Measurements from ENCODE around the gene AAR2.

Gene AAR2

GRCh38 chr20:36279776-36280175 is 43.5 kb downstream of the AAR2 start:
- no peak for DNase-seq (ENCODE audit: low read depth)

- no peak for DNase-seq (ENCODE audit: low read depth)
These were observed 45.6 kb downstream of the AAR2 start for GRCh38 chr20:36281785-36282380.

- no peak for DNase-seq (ENCODE audit: low read depth)
These were observed 48.5 kb downstream of the AAR2 start for GRCh38 chr20:36284751-36285150.

GRCh38 chr20:36285746-36286447 is 49.6 kb downstream of the AAR2 start:
- DNase-seq (ENCODE audit: low read depth): no peak

- no peak for DNase-seq (ENCODE audit: low read depth)
These were observed 61.4 kb downstream of the AAR2 start for GRCh38 chr20:36297656-36298055.

- no peak for DNase-seq (ENCODE audit: low read depth)
These were observed 61.8 kb downstream of the AAR2 start for GRCh38 chr20:36298061-36298460.

GRCh38 chr20:36298795-36299339 is 62.6 kb downstream of the AAR2 start:
- no peak for DNase-seq (ENCODE audit: low read depth)

- DNase-seq (ENCODE audit: low read depth): no peak
These were observed 63.2 kb downstream of the AAR2 start for GRCh38 chr20:36299459-36299858.

GRCh38 chr20:36301359-36302119 is 65.3 kb downstream of the AAR2 start:
- DNase-seq (ENCODE audit: low read depth): no peak

GRCh38 chr20:36303020-36303595 is 66.8 kb downstream of the AAR2 start:
- no peak for DNase-seq (ENCODE audit: low read depth)

- no peak for DNase-seq (ENCODE audit: low read depth)
These were observed 67.6 kb downstream of the AAR2 start for GRCh38 chr20:36303831-36304230.

GRCh38 chr20:36304786-36305495 is 68.7 kb downstream of the AAR2 start:
- DNase-seq (ENCODE audit: low read depth): no peak

- DNase-seq (ENCODE audit: low read depth): no peak
These were observed 69.6 kb downstream of the AAR2 start, which contains the start of gene DLGAP4 for GRCh38 chr20:36305602-36306551. Gene DLGAP4 (plus strand): TSS chr20:36306339. CDS start chr20:36431718, 125,379 bp downstream.

Data from stimulated activated CD8-positive, alpha-beta memory T cell treated with anti-CD3 and anti-CD28 coated beads, Interleukin-15, amount 100 ng/mL, for 1 hour (primary cell).